GM12878 (cell line): ENCODE measurements around the gene MGAT5. TPM values are rescaled to one million over a fixed set of nuclear protein-coding genes. Genes with fewer than 3 reads are reported as not detected.

ENCODE experiments used
- ASH2L ChIP-seq: fragments of 300-600, 200-600 bp; sonication (generic); IDR thresholded peaks from 2 replicates; pipeline ENCODE4 v1.6.1; 2017; ENCODE audit warnings: low read depth, mild to moderate bottlenecking, borderline replicate concordance
- ATF7 ChIP-seq: fragments of 450-650 bp; IDR thresholded peaks from 2 replicates; pipeline ENCODE4 v1.6.1; 2016; ENCODE audit warnings: low read depth, mild to moderate bottlenecking
- CUX1 ChIP-seq: IDR thresholded peaks from 2 replicates; pipeline ENCODE4 v1.6.1; 2012; ENCODE audit warnings: improper control_type of control experiment, low read depth, low read length; ENCODE audit not compliant: insufficient replicate concordance
- EED ChIP-seq: sonication (generic); IDR thresholded peaks from 2 replicates; pipeline ENCODE4 v1.6.1; 2016; ENCODE audit warnings: antibody characterized with exemption, low read depth
- ETV6 ChIP-seq, 2 experiments: fragments of 450-650 bp in 1 of 2; IDR thresholded peaks in 1 of 2; conservative IDR thresholded peaks in 1 of 2; 2 replicates each; pipeline ENCODE4 v1.6.1; 2014; ENCODE audit warnings: antibody characterized with exemption in 1 of 2, borderline replicate concordance in 1 of 2, low read depth in 1 of 2, mild to moderate bottlenecking in 1 of 2, moderate library complexity in 1 of 2
- GABPA ChIP-seq: IDR thresholded peaks from 2 replicates; pipeline ENCODE4 v1.6.1; 2014; ENCODE audit warnings: antibody characterized with exemption, low read depth, mild to moderate bottlenecking, inconsistent platforms
- IKZF1 ChIP-seq: fragments of 450-650 bp; conservative IDR thresholded peaks from 2 replicates; pipeline ENCODE4 v1.6.1; 2017; ENCODE audit warnings: antibody characterized with exemption, mild to moderate bottlenecking
- IKZF2 ChIP-seq, 2 experiments: fragments of 450-650 bp; IDR thresholded peaks; 2 replicates each; pipeline ENCODE4 v1.6.1; 2017; ENCODE audit warnings: mild to moderate bottlenecking in 2 of 2, moderate library complexity in 2 of 2
- KLF5 ChIP-seq: fragments of 450-650 bp; IDR thresholded peaks from 2 replicates; pipeline ENCODE4 v1.6.1; 2014; ENCODE audit warnings: mild to moderate bottlenecking; ENCODE audit not compliant: partially characterized antibody
- RCOR1 ChIP-seq: conservative IDR thresholded peaks from 2 replicates; pipeline ENCODE4 v1.6.1; 2012; ENCODE audit warnings: low read depth, low read length, improper control_type of control experiment
- RUNX3 ChIP-seq: IDR thresholded peaks from 2 replicates; pipeline ENCODE4 v1.6.1; 2012; ENCODE audit warnings: low read length, inconsistent platforms
- USF2 ChIP-seq: IDR thresholded peaks from 2 replicates; pipeline ENCODE4 v1.6.1; 2011; ENCODE audit warnings: low read depth, low read length, improper control_type of control experiment, borderline replicate concordance
- ZNF274 ChIP-seq: IDR thresholded peaks from one replicate; pipeline ENCODE4 v1.8.0; 2011; ENCODE audit not compliant: insufficient read length, insufficient read depth
- polyA plus RNA-seq, 11 experiments: library from polyadenylated mRNA; depleted of rRNA in 4 of 11; unstranded in 6 of 11; stranded (reverse) in 5 of 11; fragments of >200 nt; fragmentation: Nextera tagmentation in 4 of 11; fragmentation: Illumina TruSeq in 1 of 11; extraction: Ambion mirVana in 4 of 11; extraction: Trizol in 1 of 11; gene quantifications; 1 replicate in 1 of 11; 2 replicates in 10 of 11; pipeline versions ENCODE4 v1.2.1 to v1.2.3, GENCODE V29; 2011 to 2016; ENCODE audit warnings: inconsistent platforms in 2 of 11, missing spikeins in 2 of 11, low read depth in 1 of 11
- total RNA-seq, 4 experiments: library from RNA; depleted of rRNA in 3 of 4; stranded (reverse); fragments of >200 nt in 3 of 4; fragmentation: Illumina TruSeq in 1 of 4; extraction: Trizol in 1 of 4; gene quantifications; 2 replicates each; pipeline versions ENCODE4 v1.2.1 to v1.2.3, GENCODE V29; 2013 to 2021
- TF ChIP-seq, protein P1 (sequence below): fragments of 450-650 bp; IDR thresholded peaks from 2 replicates; pipeline ENCODE4 v1.6.1; 2017; ENCODE audit warnings: mild to moderate bottlenecking

The MGAT5 gene
- total and polyA plus RNA-seq, 10 of the 15 experiments (the other 5 are each of a cell fraction or from before 2014, with no cell fraction given) = 4.9 to 104 (median 36.2) TPM

DNA sequence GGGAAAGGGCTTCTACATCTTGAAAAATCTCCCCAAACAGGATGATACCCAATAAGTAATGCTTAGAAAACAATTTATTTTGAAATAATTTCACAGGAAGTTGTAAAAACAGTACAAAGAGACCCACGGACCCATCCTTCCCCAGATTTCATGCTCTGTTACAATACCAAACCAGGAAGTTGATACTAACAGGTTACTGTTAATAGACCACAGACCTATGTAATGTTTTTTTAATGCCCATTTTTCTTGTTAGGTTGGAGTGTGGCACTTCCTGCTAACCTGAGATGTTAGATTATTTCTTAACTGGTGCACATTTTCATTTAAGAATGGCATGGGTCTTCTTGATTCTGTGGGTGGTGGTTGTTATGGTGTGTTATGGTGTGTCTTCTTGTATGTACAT lies 21.4 kb upstream of the MGAT5 start (continued):
- TF ChIP-seq ATF7 = no peak
- TF ChIP-seq ZNF274 = no peak
- no peak; a peak in 1 of 4 replicates for TF ChIP-seq IKZF2 (IDR thresholded peaks at IDR 0.05)
- TF ChIP-seq, protein P1, sequence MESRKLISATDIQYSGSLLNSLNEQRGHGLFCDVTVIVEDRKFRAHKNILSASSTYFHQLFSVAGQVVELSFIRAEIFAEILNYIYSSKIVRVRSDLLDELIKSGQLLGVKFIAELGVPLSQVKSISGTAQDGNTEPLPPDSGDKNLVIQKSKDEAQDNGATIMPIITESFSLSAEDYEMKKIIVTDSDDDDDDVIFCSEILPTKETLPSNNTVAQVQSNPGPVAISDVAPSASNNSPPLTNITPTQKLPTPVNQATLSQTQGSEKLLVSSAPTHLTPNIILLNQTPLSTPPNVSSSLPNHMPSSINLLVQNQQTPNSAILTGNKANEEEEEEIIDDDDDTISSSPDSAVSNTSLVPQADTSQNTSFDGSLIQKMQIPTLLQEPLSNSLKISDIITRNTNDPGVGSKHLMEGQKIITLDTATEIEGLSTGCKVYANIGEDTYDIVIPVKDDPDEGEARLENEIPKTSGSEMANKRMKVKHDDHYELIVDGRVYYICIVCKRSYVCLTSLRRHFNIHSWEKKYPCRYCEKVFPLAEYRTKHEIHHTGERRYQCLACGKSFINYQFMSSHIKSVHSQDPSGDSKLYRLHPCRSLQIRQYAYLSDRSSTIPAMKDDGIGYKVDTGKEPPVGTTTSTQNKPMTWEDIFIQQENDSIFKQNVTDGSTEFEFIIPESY = no peak
- peak; percentile 17 for TF ChIP-seq CUX1
- no peak for TF ChIP-seq RCOR1
- peak in 1 of 2 experiments; percentile 65; a peak in 1 of 4 replicates for TF ChIP-seq ETV6 (conservative IDR thresholded peaks at IDR 0.05 in 1 of 2, IDR thresholded peaks at IDR 0.05 in 1 of 2; ENCODE audit: borderline replicate concordance in 1 of 2, low read depth in 1 of 2)
- no peak for TF ChIP-seq IKZF1
- no peak for TF ChIP-seq EED
- peak; percentile 20; the same call in 1 of the 2 replicates for TF ChIP-seq RUNX3
- no peak for TF ChIP-seq USF2
- TF ChIP-seq ASH2L = no peak
- TF ChIP-seq KLF5 = no peak
- 0 out of 2 replicates have a peak, but pooled peaks have one; percentile 7 for TF ChIP-seq GABPA
